Urinary bladder (tissue), 4 donors: Measurements from ENCODE around the gene ICOS. TPM values are rescaled to one million over a fixed set of nuclear protein-coding genes. Genes with fewer than 3 reads are reported as not detected.
"Not testable (repeated sequence)": the region's sequence is repeated elsewhere in the genome, so short reads cannot be mapped to it uniquely, and the experiment has no call there.

Source experiments
- DNase-seq: peaks from one replicate; pipeline ENCODE4 v3.0.0-alpha.2; 2015; ENCODE audit errors: extremely low spot score
- H3K27ac ChIP-seq: one replicate; pipeline ENCODE4 v1.5.1; 2013; ENCODE audit warnings: low read depth, mild to moderate bottlenecking, moderate library complexity
- H3K36me3 ChIP-seq: one replicate; pipeline ENCODE4 v1.6.1; 2013; ENCODE audit warnings: mild to moderate bottlenecking, moderate library complexity; ENCODE audit not compliant: insufficient read depth
- H3K4me1 ChIP-seq: one replicate; pipeline ENCODE4 v1.6.1; 2013; ENCODE audit warnings: mild to moderate bottlenecking, moderate library complexity; ENCODE audit not compliant: insufficient read depth
- H3K4me3 ChIP-seq: one replicate; pipeline ENCODE4 v1.5.1; 2013; ENCODE audit warnings: low read depth, low read length
- WGBS: extraction: QIAGEN DNeasy Blood & Tissue Kit; methylation state at CpG from one replicate; pipeline ENCODE4 v1.1.7; 2013; 5-methylcytosine and 5-hydroxymethylcytosine counted together
- polyA plus RNA-seq: library from polyadenylated mRNA; stranded (reverse); fragments of 200-250 nt; gene quantifications from one replicate; pipeline ENCODE4 v1.2.3, GENCODE V29; 2013
- total RNA-seq: library from RNA; depleted of rRNA; stranded (reverse); fragments of >200 nt; gene quantifications from one replicate; pipeline ENCODE4 v1.2.3, GENCODE V29; 2014
- donor health status: healthy with polysubstance abuse.
- donor health status: healthy.

The ICOS gene
- total and polyA plus RNA-seq, 2 donors = 0.14 to 0.21 TPM

DNA sequence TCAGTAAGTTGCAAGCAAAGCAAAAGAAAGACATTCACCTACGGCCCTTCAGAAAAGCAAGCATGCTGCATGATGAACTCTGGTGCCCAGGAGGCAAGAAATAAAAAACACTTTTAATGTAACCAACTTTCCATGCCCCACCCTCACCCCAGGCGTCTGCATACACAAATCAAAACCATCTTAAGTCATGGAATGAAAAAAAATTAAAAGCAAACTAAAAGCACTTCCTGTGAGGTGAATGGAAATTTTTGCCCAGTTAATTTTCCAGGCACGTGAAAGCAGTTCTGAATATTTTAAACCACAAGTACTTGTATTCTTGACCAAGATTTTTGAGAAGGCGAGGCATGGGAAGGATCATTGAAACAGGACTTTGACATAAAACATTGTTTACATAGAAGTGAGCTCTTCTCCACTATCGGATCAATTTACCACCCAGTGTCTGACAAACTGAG, 2.5 kb upstream of the ICOS start:
- DNase-seq = no peak
- H3K36me3 ChIP-seq = no peaks in the 10 kb centered on the region
- no peak overlapping the region for H3K27ac ChIP-seq
- H3K4me3 ChIP-seq = no peak overlapping the region
- H3K4me1 ChIP-seq = no peaks in the 10 kb centered on the region
- 52% methylated on average over 5 of the region's 5 CpGs for WGBS

GRCh38 chr2:203934711-203935438, 1.7 kb upstream of the ICOS start:
- no peaks in the 10 kb centered on the region for H3K36me3 ChIP-seq
- WGBS = 81% methylated on average over 8 of the region's 8 CpGs
- no peak overlapping the region for H3K27ac ChIP-seq
- H3K4me3 ChIP-seq = no peak overlapping the region
- no peak for DNase-seq
- no peaks in the 10 kb centered on the region for H3K4me1 ChIP-seq

DNA sequence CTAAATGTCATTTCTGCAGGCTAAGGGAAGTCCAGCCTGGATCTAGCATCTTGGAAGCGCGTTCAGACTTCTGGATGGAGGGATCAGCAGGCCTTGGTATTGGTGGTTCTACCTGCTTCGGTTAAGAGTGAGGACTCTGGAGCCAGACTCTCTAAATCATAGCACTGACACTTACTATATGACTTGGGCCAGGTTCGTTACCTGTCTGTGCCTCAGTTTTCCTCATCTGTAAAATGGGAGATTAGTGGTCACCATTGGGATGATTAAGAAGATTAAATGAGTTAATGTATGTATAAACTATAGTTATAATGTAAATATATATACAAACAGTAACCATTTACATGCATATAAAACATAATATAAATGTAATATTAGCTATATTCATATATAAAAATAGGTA, 995 bp upstream of the ICOS start:
- WGBS = 97% methylated on average over 4 of the region's 4 CpGs
- H3K4me1 ChIP-seq = no peaks in the 10 kb centered on the region
- H3K36me3 ChIP-seq = no peaks in the 10 kb centered on the region
- DNase-seq = no peak
- no peak overlapping the region for H3K4me3 ChIP-seq
- H3K27ac ChIP-seq = no peak overlapping the region

DNA sequence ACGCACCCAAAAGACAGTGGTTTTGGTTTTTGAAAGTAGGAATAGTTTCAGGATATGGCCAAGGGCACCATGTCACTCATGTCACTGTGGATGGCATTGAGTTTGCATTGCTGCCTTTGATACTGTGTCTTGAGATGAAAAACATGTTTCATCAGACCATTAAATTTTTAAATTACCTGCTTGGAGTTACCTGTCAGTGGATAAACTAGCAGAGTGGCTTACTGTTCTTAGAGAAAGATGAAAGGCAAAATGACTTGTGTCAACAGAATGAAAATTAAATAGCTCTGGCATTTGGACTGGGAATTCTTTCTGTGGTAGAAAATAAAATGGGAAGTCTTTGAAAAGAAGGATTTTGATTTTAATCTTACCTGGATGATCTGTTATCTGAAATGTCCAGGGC, 386 bp downstream of the ICOS start:
- Histone ChIP-seq H3K36me3 (no peaks in the 10 kb centered on the region), H3K27ac (no peak overlapping the region), H3K4me1 (no peaks in the 10 kb centered on the region), H3K4me3 (no peak overlapping the region)
- no peak for DNase-seq
- 92% methylated on average over 1 of the region's 1 CpG for WGBS

DNA sequence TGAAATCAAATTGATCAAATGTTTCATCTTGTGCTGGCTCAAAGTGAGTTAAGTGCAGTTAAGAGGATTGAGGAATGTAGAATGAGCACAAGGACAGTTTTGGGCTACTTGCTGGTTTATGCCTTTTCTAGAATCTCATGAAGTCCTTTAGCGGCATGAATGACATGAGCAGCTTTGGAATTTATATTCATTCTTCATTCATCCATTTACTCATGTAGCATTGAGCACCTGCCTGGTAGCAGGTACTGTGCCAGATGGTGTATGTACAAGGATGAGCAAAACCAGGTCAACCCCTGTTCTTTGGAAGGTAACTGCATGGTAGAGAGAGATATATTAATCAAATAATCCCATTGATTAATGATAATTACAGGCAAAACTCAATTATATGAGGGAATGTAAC, 1.2 kb downstream of the ICOS start:
- H3K4me1 ChIP-seq = no peaks in the 10 kb centered on the region
- H3K27ac ChIP-seq = no peak overlapping the region
- no peak overlapping the region for H3K4me3 ChIP-seq
- WGBS = 95% methylated on average over 1 of the region's 1 CpG
- DNase-seq = no peak
- no peaks in the 10 kb centered on the region for H3K36me3 ChIP-seq

- Histone ChIP-seq H3K27ac (no peak overlapping the region), H3K4me1 (no peaks in the 10 kb centered on the region), H3K36me3 (no peaks in the 10 kb centered on the region), H3K4me3 (no peak overlapping the region)
- 69% methylated on average over 4 of the region's 4 CpGs for WGBS
- no peak for DNase-seq
Measured at GRCh38 chr2:203940039-203940438, 3.5 kb downstream of the ICOS start.

- H3K27ac ChIP-seq, DNase-seq, H3K36me3 ChIP-seq, H3K4me3 ChIP-seq, H3K4me1 ChIP-seq: not testable (repeated sequence)
- WGBS = 91% methylated on average over 7 of the region's 7 CpGs
Measured at GRCh38 chr2:203943493-203944382, 7.2 kb downstream of the ICOS start.

DNA sequence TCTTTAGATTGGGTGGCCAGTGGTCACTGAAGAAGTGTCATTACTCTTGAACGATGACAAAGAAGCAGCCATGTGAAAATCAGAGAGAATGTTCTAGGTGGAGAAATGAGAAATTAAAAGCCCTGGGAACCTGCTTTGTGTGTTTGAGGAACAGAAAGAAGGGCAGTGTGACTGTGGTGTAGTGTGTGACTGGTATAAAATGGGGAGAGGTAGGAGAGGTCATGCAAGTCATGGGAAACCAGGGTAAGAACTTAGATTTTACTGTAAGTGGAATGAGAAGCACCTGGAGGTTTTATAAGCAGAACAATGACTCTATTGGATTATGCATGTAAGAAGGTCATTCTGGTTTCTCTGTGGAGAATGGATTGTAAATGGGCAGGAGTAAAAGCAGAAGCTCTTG, 12.2 kb downstream of the ICOS start:
- WGBS = 86% methylated on average over 1 of the region's 1 CpG
- Histone ChIP-seq H3K36me3 (no peaks in the 10 kb centered on the region), H3K27ac (no peak overlapping the region), H3K4me3 (no peak overlapping the region), H3K4me1 (no peaks in the 10 kb centered on the region)
- DNase-seq = no peak

- Histone ChIP-seq H3K4me1 (no peaks in the 10 kb centered on the region), H3K4me3 (no peak overlapping the region), H3K27ac (no peak overlapping the region), H3K36me3 (no peaks in the 10 kb centered on the region)
- no peak for DNase-seq
- WGBS = 71% methylated on average over 2 of the region's 2 CpGs
Measured at GRCh38 chr2:203949228-203949627, 12.7 kb downstream of the ICOS start.

- no peak for DNase-seq
- no peaks in the 10 kb centered on the region for H3K36me3 ChIP-seq
- no peak overlapping the region for H3K27ac ChIP-seq
- H3K4me1 ChIP-seq = no peaks in the 10 kb centered on the region
- 69% methylated on average over 10 of the region's 10 CpGs for WGBS
- H3K4me3 ChIP-seq = no peak overlapping the region
Measured at GRCh38 chr2:203951366-203951902, 14.9 kb downstream of the ICOS start.

DNA sequence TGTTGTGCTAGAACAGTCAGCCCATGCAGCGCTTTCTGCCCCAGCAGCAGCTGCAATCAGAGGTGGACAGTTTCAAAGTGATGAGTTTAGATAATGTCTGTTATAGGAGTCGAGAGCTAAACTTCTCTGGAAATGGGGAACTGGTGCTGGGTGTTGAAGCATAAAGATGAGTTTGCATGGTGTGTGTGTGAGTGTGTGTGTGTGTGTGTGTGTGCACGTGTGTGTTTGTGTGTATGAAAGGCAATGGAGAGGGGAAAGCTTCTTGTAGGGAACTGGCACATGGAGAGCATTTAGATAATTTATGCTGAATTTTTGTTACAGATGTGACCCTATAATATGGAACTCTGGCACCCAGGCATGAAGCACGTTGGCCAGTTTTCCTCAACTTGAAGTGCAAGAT, 22.7 kb downstream of the ICOS start:
- 85% methylated on average over 4 of the region's 4 CpGs for WGBS
- Histone ChIP-seq H3K4me3 (no peak overlapping the region), H3K36me3 (no peaks in the 10 kb centered on the region), H3K4me1 (no peaks in the 10 kb centered on the region), H3K27ac (no peak overlapping the region)
- no peak for DNase-seq

GRCh38 chr2:203959672-203960071, 23.1 kb downstream of the ICOS start:
- H3K4me3 ChIP-seq = no peak overlapping the region
- no peaks in the 10 kb centered on the region for H3K4me1 ChIP-seq
- no peak overlapping the region for H3K27ac ChIP-seq
- H3K36me3 ChIP-seq = no peaks in the 10 kb centered on the region
- WGBS = 79% methylated on average over 4 of the region's 4 CpGs
- no peak for DNase-seq

GRCh38 chr2:203960811-203961210, 24.2 kb downstream of the ICOS start:
- 34% methylated on average over 2 of the region's 2 CpGs for WGBS
- no peak for DNase-seq
- Histone ChIP-seq H3K4me1 (no peaks in the 10 kb centered on the region), H3K4me3 (no peak overlapping the region), H3K27ac (no peak overlapping the region), H3K36me3 (no peaks in the 10 kb centered on the region)

DNA sequence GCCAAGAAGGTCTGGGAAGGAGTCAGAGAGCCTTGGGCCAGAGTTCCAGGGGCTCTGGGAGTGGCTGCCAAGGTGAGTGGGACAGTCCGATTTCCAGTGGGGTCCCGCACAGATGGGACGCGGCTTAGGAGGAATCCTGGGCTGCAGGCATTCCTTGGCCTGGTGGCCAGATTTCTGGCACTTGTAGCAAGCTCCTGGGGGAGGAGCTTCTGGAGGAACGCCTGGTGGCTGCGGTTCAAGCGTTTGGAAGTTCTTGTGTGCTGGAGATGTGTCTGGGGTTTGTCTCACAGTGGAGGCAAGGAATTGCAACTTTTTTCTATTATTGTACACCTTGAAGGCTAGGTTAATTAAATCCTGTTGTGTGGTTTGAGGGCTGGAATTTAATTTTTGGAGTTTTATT, 28.6 kb downstream of the ICOS start:
- not testable (repeated sequence) for H3K36me3 ChIP-seq, H3K4me1 ChIP-seq, H3K4me3 ChIP-seq, DNase-seq, H3K27ac ChIP-seq
- 61% methylated on average over 7 of the region's 7 CpGs for WGBS
